Effector CD4-positive, alpha-beta T cell (primary cell): ENCODE data around the gene VPS26A.

Source experiments
- DNase-seq: peaks from one replicate; pipeline ENCODE4 v3.0.0-alpha.2; 2020

The VPS26A gene

DNA sequence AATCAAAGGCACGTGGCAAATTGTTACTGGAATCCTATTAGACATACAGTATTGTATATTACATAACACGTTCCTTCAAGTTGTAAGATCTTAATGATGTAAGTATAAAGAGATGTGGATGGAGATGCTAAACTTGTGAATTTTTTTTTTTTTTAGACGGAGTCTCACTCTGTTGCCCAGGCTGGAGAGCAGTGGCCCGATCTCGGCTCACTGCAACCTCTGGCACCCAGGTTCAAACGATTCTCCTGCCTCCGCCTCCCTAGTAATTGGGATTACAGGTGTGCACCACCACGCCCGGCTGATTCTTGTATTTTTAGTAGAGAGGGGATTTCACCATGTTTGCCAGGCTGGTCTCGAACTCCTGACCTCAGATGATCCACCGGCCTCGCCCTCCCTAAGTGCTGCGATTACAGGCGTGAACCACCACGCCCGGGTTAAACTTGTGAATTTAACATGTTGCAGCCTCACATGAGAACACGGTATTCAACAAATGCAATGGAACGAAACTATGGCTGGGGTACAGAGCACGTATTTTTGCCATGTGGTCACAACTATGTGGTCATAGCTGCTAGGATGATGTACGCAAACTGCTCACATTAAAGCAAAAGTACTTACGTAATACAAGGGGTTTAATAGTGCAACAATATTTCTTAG lies 55.2 kb downstream of the VPS26A start:
- peak; percentile 34 for DNase-seq

DNA sequence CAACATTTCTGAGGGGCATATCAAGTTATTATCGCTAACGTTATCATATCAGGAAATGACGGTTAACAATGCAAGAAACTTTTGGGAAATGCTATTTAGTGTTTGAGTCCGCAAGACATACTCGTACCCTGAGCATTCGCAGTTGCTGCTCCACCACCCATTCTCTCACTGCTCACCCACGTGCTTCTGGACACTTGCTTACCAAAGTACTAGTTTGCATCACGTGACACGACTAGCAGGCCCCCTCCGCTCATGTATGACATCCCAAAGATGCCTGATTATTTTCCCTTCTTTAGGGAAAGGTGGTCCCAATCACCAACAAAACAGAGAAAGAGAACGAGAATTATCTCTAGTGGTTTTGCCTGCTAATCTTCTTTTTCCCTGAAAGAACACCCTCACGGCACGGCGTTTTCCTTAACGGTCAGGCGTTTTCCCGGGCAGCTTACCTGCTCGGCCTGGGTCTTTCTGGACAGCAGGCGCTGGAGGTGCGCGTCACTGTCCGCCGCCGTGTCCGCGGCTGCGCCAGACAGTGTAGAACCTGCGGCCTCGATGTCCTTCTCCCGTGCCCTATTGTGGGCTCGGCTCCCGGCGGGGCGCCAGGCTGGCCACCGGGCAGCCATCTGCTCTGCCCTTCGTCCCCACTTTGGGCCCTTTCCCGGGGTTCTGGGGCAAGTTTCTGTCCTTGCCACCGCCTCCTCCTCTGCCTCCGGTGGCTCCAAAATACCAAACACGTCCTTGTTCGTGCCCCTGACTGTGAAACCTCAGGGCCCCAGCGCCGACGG lies 56.0 kb downstream of the VPS26A start, which contains the start of gene SUPV3L1:
TSS of gene SUPV3L1 (plus strand) at position 492 of the 782 bp plus-strand sequence. CDS start at position 550, 58 bp downstream.
- peak; percentile 77 for DNase-seq

DNA sequence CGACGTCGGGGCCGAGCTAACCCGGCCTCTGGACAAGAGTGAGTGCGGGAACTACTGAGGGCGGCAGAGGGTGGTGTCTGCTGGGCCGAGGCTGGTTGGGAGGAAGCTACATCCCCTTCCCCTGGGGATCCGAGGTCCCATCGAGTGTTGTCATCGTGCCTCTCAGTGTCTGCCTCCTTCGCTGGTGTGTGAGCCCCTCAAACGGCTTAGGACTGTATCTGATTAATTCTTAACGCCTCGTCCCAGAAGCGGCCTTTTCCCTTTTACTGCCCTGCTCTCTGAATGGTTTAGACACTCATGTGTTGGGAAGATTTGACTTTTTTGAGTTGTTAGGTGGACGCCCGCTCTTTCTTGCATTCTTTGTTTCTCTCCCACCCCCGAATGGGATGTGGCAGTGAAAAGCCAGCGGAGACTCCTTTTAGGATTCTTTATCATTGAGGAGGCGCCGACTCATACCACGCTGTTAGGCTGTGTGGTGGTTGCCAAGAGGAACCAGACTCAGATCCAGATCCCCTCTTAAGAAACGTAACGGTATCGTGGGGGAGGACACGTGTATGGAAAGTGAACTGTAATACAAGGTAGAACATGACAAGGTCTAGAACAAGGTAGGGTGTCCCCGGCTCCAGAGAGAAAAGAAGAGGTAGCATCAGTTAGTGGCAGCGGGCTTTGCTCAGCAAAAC lies 56.7 kb downstream of the VPS26A start:
- DNase-seq: peak; percentile 12

DNA sequence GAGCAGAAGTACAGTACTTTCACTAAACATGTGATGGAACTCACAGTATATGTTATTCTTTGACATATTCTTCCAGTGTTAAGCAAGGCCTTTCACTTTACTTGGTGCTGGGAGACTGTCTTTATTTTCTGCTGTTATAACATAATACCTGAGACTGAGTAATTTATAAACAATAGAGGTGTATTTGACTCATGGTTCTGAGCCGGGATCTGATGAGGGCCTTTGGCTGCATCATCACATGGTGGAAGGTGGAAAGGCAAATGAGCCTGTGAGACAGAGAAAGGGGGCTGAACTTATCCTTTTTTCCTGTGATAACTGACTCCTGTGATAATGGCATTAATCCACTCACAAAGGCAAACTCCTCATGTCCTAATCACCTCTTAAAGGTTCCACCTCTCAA lies 57.5 kb downstream of the VPS26A start:
- DNase-seq: no peak

DNA sequence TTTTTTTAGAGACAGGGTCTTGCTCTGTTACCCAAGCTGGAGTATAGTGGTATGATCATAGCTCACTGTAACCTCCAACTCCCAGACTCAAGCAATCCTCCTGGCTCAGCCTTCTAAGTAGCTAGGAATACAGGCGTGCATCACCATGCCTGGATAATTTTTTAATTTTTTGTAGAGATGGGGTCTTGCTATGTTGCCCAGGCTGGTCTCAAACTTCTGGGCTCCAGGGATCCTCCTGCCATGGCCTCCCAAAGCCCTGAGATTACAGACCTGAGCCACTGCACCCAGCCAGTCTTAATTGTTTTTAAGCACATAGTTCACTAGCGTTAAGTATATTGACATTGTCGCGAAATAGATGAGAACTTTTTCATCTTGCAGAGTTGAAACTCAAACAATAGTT lies 58.0 kb downstream of the VPS26A start:
- DNase-seq: no peak

DNA sequence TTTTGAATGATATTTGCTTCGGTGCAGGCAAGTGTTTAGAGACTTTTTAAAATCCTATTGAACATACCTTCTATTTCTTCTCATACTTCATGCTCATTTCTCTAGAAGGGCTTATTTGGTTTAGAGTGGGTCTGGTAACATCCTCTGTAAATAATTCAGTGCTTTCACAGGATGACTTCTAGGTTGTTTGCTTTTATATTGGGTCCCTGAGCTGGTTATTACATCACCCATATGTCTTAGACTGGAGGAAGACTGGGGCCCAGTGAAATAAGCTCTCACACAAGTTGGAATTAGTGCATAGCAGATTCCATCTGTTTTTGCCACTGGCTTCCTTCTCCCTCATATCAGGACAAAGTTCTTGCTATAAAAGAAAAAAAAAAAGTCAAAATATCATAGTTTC lies 62.5 kb downstream of the VPS26A start:
- no peak for DNase-seq

DNA sequence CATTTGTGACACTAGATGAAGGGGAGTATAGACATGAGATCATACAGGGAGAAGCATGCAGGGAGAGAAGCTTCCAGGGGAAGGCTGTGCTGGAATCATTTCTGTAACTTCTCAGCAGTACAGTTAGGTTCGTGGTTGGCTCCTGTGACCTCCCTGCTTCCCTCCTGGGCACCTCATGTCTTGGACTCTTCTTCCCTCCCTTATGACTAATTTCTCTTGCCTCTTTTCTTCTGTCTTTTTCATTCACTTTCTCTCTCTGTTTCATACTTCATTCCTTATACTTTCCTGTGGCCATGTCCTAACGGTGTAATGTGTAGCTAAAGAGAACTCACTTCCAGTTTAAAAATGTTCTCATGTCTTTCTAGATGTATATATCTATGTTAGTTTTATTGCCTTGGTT lies 77.1 kb downstream of the VPS26A start:
- no peak for DNase-seq

DNA sequence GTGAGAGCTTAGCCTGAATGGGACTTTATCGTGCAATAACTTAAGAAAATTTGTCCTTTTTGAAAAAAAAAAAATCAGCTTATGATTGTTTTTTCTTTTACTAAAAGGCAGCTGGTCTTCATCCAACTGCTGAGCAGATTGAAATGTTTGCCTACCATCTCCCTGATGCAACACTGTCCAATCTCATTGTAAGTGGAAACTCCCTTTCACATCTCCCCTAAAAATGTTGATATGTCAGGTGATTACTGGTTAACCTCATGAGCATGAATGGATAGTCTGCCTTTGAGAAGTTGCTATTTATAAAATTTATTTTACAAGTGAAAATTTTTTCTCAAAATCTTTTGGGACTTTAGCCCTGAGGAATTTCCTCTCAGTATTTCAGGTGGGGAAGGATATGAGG lies 78.4 kb downstream of the VPS26A start:
- no peak for DNase-seq

DNA sequence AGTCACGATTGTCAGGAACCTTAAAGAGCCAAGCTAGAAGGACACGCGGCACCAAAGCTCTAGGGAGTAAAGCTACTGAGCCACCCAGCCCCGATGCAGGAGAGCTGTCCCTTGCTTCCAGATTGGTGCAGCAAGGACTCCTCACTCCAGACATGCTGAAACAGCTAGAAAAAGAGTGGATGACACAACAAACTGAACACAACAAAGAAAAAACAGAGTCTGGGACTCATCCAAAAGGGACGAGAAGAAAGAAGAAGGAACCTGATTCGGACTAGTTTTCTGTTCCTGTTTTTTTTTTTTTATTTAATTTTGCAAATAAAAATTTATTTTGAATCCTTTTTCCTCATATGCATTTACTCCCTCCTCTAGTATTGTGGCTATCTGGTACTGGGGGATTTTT lies 84.8 kb downstream of the VPS26A start:
- no peak for DNase-seq

DNA sequence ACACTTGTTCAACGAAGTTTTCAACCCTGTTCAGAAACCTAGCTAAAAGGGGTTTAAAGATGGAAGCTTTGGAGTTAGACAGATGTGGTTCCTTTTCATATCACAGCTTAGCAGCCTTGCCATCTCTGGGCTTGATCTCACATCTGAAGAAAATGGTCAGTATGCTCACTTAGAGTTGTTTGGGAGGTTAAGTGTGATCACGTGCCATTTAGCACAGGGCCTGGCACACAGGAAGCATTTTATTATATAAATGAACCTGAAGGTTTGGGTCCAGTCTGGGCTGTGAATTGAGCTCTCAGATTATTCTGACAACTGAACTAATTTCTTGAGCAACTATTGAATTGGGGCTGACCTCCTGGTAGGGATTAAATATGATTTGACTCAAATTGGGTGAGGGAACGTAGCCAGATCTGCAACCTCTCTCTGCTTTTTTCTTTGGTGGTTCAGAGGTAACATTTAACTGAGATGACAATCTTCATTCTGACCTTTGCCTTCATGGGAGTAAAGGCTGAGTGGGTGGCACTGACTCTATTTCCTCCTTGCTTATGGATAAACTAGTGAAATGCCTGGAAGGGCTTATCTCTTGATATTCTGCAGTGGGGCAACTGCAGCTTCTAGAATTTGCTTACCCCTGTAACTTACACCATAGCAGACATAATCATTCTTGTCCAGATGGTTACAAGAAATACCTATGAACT lies 86.0 kb downstream of the VPS26A start:
- DNase-seq: no peak

DNA sequence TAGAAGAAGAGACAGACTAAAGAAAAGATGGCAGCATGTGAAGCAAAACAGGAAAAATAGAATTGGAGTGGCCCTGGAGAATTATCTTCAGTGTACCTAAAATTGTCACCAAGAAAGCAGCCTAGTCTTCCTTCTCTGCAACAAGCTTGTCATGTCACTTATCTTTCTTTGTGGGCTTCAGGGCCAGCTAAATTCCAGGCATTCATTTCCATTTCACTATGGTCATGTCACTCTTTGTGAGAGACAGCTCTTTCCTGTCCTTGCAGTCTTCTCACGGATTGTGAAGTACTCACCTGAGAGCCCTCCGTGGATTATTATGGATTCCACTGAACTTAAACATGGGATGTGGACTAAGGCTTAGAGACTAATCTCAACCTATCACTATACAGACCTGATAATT lies 87.1 kb downstream of the VPS26A start:
- no peak for DNase-seq

DNA sequence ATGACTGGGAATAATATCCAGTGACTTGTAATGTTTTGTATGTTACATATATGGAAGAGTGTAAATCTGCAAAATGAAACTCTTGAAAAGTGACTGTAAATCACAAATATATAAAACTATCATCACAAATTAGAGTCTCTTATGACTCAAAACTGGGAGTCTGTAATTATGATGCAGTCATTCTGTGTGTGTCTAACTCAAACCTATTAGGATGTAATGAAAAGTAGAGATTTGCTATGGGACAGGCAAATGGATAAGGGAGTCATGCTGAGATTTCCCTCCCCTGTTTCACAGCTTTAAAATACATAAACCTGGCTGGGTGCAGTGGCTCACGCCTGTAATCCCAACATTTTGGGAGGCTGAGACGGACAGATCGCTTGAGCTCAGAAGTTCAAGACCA lies 87.5 kb downstream of the VPS26A start:
- DNase-seq: no peak

DNA sequence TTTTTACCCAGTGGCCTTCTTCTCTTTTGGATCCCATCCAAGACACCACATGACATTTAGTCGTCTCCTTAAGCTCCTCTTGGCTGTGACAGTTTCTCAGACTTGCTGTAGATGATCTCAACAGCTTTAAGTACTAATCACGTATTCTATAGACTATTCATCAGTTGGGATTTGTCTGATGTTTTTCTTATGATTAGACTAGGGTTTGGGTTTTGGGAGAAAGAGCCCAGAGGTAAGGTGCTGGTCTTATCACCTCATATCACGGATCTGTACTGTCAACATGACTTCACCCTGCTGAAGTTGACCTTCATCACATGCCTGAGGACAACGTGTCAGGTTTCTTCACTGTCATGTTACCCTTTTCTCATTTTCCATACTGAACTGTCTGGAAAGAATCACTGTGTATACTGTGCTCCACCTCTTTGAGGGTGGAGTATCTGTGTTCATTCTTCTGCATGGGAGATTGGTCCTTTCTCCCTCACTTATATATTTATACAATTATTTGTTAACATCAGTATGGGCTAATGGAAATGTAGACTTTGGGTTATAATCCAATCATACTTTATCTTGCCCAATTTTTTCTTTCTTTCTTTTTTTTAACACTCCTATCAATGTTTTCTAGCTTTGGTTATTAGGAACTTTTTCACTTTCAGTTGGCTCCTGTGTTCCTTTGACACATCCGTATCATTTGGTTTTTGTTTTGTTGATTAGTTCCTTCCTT lies 89.8 kb downstream of the VPS26A start:
- no peak for DNase-seq

DNA sequence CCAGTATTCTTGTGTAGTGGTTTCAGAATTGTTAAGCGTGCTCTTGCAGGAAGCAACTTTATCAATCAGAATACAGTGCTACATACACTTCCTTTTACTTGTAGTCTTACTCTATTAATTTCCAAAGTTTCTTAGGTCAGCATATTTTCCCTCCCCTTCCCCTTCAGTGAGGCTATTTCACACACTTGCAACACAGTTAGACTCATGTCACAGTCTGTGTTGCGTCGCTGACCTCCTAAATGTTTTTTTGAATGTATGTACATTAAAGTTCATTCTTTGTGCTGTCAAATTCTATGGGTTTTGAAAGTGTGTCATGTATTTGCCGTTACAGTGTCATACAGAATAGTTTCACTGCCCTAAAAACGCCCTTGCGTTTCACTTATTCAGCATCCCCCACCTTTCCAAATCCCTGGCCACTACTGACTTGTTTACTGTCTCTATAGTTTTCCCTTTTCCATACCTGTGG lies 90.7 kb downstream of the VPS26A start:
- no peak for DNase-seq

DNA sequence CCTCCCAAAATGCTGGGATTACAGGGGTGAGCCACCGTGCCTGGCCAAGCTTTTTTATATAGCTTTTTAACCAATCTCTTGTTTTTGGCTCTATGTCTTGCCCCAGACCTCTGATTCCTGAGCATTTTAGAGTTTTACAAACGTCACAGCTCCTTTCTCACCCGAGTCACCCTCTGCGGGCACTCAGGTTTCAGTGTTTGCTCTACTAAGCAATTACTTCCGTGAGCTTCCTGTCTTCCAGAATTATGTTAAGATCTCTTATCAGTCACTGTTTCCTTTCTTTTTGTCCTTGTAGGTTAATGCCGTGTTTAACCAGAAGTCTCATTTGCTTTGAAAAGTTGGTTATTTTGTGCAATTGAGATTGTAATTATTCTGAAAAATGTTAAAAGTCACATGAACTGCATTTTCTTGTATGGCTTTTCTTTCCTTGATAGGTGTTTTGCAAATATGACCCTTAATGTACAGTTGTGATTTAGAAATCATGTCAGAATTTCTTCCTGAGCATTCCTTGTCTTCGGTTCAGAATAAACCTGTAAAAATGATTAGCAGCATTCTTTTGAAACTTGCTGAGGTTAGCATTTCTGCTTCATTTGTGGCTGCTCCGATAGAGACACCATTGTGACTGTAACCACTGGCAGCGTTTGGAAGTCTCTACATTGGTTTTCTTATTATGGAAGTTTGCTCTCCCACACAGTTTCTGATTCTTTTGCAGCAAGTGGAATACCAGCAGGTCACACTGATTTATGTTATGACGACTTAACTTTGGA lies 91.6 kb downstream of the VPS26A start:
- no peak for DNase-seq

DNA sequence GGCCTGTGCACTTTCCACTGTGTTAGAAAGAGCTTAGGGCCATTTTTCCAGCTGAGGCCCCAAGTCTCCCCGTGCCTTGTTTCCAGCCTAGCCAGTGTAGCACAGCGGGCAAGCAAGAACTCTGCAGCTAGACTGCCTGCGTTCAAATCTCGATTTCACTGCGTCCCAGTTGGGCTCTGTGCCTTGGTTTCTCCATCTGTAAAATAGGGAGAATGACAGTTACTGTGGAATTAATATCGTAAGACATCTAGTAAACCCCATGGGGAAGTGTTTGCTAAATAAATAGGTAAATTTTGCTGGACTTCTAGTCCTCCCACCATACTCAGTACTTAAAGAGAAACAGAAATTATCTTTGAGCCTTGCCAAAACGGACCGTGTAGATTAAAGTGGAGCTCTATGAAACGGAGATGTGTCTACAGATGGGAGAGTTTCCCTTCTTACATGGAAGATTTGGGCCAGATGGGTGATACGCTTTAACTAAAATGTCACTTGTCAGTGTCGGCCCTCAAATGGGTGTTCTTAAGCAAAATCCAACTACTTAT lies 92.7 kb downstream of the VPS26A start:
- DNase-seq: no peak

DNA sequence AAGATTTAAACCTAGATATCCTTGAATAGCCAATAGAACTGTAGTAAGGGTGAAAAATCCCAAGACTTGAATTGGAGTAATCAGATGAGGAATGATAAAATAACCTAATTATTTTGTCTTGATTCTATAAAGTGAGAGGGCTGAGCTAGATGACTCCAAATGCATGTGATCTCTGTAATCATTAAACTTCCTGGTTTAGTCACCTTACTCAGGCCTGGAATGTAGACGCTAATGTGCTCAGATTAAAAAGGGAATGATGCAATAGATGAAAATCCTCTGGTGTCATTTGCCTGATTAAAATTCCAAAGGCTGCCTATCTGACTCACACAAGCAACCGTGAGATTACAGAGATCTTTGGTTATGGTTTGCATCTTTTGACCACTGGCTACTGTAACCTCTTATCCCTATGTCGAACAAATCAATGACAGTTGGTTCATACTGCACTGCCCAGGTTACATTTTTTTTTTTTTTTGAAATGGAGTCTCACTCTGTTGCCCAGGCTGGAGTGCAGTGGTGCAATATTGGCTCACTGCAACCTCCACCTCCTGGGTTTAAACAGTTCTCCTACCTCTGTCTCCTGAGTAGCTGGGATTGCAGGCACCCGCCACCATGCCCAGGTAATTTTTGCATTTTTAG lies 93.3 kb downstream of the VPS26A start:
- no peak for DNase-seq

DNA sequence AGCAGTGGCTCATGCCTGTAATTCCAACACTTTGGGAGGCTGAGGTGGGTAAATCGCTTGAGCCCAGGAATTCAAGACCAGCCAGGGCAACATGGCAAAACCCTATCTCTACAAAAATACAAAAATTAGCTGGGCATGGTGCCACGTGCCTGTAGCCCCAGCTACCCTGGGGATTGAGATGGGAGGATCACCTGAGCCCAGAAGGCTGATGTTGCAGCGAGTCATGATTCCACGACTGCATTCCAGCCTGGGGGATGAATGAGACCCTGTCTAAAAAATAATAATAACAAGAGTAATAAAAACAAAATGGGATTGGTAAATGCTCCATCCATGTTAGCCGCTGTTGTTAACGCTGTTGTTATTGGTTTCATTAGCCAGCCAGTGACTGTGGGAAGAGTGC lies 94.9 kb downstream of the VPS26A start:
- no peak for DNase-seq

DNA sequence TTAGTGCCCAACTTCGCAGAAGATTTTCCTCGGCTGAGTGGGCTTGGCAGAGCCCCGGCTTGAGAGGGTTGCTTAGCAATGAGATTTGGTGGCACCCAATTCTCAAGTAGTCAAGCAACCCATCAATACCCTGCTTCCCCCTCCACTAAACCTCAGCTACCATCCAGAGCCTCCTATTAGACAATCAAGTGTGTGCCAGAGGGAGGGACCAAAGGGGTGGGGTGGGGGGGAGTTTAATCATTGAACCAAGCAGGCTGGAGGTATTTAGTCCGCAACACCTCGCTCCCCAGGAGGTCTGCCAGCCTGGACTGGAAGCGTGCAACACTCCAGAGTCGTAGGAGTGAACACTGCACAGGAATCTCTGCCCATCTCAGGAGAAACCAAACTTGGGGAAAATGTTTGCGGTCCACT lies 96.1 kb downstream of the VPS26A start, which contains the start of gene HKDC1:
TSS of gene HKDC1 (plus strand) at position 292 of the 411 bp plus-strand sequence. CDS start at position 396, 104 bp downstream.
- no peak for DNase-seq

DNA sequence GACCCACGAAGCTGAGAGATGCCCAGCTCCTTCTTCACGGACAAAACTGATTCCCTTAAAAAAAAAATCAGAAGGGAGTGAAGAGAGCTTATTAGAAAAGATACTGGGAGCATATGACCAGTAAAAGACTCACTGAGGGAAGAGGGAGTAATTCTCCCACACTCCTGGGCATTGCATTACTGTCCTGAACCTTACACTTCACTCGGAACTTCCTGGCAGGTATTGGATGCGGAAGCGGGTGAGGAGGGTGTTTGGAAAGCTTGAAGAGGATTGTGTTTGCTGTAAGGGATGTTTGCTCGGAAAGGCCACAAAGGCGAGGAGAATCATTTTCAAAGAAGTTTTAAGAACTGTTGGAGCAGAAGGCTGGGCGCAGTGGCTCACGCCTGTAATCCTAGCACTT lies 96.5 kb downstream of the VPS26A start:
- no peak for DNase-seq
